NCI-H510A (cell line): ENCODE results near the gene ZNF785.
"Not testable (repeated sequence)": the region's sequence is repeated elsewhere in the genome, so short reads cannot be mapped to it uniquely, and the experiment has no call there.

Source experiments
- DNase-seq: peaks from one replicate; lab custom pipeline; 2025; lab: John Stamatoyannopoulos, UW

Gene ZNF785

GRCh38 chr16:30565526-30565925 is 20.0 kb downstream of the ZNF785 start:
- no peak for DNase-seq

GRCh38 chr16:30562021-30562420 is 23.5 kb downstream of the ZNF785 start:
- no peak for DNase-seq

- DNase-seq, result no peak
Observed at GRCh38 chr16:30561089-30561816, 24.2 kb downstream of the ZNF785 start.

- no peak for DNase-seq
Observed at GRCh38 chr16:30559690-30560089, 25.8 kb downstream of the ZNF785 start.

GRCh38 chr16:30558789-30559377 is 26.6 kb downstream of the ZNF785 start:
- no peak for DNase-seq

GRCh38 chr16:30557957-30558788 is 27.3 kb downstream of the ZNF785 start, which contains the start of gene ZNF764:
ZNF764 (minus strand) TSS chr16:30558374; CDS start chr16:30558182, 192 bp downstream.
- DNase-seq, result peak; percentile 99

GRCh38 chr16:30557707-30557956 is 27.9 kb downstream of the ZNF785 start:
- DNase-seq, result no peak

GRCh38 chr16:30556125-30556473 is 29.4 kb downstream of the ZNF785 start:
- no peak for DNase-seq

- no peak for DNase-seq
Observed at GRCh38 chr16:30555315-30556124, 30.0 kb downstream of the ZNF785 start.

- DNase-seq, result no peak
Observed at GRCh38 chr16:30554557-30555314, 30.8 kb downstream of the ZNF785 start.

GRCh38 chr16:30553393-30553899 is 32.1 kb downstream of the ZNF785 start:
- DNase-seq, result no peak

GRCh38 chr16:30552956-30553355 is 32.5 kb downstream of the ZNF785 start:
- no peak for DNase-seq

GRCh38 chr16:30551781-30552180 is 33.7 kb downstream of the ZNF785 start:
- DNase-seq, result no peak

GRCh38 chr16:30548416-30549253 is 36.9 kb downstream of the ZNF785 start:
- DNase-seq, result no peak

- DNase-seq, result no peak
Observed at GRCh38 chr16:30546115-30546514, 39.4 kb downstream of the ZNF785 start.

GRCh38 chr16:30543067-30543466 is 42.4 kb downstream of the ZNF785 start:
- DNase-seq, result no peak

- DNase-seq, result no peak
Observed at GRCh38 chr16:30541502-30542329, 43.8 kb downstream of the ZNF785 start.

GRCh38 chr16:30540916-30541464 is 44.5 kb downstream of the ZNF785 start:
- not testable (repeated sequence) for DNase-seq

GRCh38 chr16:30539986-30540526 is 45.4 kb downstream of the ZNF785 start:
- not testable (repeated sequence) for DNase-seq
